ENCODE measurements around the gene RAPGEF1. TPM values are rescaled to one million over a fixed set of nuclear protein-coding genes. Genes with fewer than 3 reads are reported as not detected.

Gene RAPGEF1
- total RNA-seq, 1 experiment from 2014 or later: 40.8 TPM

- in situ Hi-C loops (cut with HindIII; ENCODE audit: low sequenced_read_pairs): no loop called here
- DNase-seq (ENCODE audit: low spot score): no peak
These were observed 154.5 kb downstream of the RAPGEF1 start for GRCh38 chr9:131585375-131585774.

DNA sequence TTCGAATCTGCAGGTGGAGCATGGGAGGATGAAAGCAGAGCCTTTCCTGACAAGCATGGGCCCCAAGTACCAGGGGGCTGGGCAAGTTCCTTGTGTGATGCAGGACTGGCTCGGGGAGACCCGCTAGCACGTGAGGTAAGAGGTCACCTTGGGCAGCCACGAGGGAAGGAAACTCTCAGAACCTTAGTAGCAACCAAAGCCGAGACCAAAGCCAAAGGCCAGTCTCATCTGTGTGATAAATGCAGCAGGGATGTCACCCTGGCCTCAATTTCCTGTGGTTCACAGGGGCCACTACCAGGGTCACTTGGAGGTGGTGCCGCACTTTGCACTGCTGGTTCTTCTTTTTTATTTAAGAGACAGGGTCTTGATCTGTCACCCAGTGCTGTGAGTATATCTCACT, 155.0 kb downstream of the RAPGEF1 start:
- in situ Hi-C loops (cut with HindIII; ENCODE audit: low sequenced_read_pairs): no loop called here
- no peak for DNase-seq (ENCODE audit: low spot score)

DNA sequence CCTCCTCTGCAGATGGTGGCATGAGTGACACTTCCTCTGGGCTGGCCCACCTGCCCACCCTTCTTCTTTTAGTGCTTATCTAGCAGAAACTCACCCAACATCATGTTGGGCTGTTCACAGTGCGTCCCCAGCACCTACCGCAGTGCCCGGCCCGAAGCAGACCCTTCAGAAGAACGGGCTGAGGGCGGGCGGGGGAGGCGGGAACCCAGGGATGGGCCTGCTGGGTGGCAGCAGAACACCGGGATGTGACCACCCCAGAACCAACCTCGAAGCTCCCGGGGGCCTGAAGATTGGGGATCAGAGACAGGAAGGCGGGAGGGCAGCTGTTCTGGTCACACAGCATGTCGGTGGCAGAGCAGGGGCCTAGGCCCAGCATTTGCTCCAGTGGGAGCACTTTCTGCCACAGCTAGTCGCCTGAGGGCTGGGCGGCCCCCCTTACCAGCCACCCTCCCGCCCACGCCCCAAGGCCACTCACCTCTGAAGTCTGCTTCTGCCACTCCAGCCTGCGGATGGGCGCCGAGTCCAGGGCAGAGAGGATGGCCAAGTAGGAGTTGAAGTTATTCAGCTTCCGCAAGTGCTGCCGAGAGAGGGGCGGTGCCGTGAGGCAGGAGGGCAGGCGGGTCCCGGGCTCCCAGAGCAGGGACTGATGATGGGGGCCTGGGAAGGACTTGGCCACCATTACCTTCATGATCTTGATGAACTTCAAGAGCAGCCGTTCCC, 155.9 kb downstream of the RAPGEF1 start:
- in situ Hi-C loops (cut with HindIII; ENCODE audit: low sequenced_read_pairs): no loop called here
- DNase-seq (ENCODE audit: low spot score): no peak

DNA sequence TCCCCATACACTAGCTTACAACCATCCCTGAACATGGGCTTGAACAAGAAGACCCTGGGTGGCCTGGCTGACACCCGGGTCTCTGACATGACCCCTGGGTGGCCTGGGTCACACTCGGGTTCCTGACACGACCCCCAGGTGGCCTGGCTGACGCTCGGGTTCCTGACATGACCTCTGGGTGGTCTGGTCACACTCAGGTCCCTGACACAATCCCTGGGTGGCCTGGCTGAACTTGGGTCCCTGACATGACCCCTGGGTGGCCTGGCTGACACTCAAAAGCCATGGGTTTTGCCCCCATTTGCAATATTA, 156.6 kb downstream of the RAPGEF1 start:
- in situ Hi-C loops (cut with HindIII; ENCODE audit: low sequenced_read_pairs): no loop called here
- DNase-seq (ENCODE audit: low spot score): no peak

DNA sequence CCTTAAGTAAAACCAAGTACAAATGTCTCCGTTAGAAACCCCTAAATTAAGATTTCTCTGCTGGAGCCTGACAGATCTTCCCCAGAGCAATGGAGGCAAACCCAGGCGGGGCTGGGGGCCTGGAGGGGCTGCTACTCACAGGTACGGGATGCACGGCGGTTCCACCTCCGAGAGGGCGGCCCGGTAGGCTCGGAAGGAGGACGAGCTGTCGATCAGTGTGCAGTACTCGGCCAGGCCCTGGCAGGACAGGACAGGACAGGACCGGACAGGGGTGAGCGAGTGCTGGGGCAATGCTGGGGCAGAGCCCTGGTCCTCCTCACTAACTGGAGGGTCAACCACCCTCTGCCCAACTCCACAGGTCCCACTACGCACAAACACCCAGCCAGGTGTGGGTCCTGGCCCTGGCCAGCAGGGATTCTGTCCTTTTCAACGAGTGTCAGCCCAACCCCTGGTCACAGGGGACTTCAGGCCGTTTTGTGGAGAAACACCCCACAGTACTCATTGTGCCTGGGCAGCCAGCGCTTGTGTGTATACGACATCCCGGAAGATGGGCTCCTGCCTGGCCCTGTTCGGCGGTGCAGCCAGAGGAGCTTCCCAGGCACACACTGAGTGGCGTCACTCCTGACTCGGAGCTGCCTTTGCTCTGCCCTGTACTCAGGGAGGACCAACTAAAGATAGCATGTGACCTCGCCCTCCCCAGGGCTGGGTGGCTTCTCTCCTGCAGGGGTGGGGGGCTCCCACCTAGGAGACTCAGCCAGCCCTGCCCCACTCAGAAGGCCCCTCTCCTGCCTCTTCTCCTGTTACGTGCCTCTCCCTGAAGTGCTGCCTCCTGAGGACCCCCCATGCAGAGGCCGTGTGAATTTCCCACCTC, 157.2 kb downstream of the RAPGEF1 start:
- DNase-seq (ENCODE audit: low spot score): no peak
- in situ Hi-C loops (cut with HindIII; ENCODE audit: low sequenced_read_pairs): no loop called here

DNA sequence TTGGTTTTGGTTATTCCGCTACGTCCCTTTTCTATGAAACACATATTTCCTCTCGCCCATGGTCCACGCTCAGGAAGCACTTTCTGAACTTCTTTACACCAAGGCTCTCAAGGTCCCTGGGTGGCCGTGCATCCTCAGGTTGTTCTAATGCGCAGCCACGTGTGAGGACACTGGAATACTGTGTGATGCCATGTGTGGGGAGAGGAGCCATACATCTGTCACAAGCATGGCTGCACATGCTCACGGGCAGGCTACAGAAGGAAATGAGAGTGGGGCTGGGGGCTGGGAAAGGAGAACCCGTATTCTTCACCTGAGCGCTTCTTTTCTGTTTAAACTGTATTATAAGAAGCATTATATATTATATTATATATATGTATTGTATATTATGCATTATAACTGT, 157.8 kb downstream of the RAPGEF1 start:
- no peak for DNase-seq (ENCODE audit: low spot score)
- in situ Hi-C loops (cut with HindIII; ENCODE audit: low sequenced_read_pairs): no loop called here

DNA sequence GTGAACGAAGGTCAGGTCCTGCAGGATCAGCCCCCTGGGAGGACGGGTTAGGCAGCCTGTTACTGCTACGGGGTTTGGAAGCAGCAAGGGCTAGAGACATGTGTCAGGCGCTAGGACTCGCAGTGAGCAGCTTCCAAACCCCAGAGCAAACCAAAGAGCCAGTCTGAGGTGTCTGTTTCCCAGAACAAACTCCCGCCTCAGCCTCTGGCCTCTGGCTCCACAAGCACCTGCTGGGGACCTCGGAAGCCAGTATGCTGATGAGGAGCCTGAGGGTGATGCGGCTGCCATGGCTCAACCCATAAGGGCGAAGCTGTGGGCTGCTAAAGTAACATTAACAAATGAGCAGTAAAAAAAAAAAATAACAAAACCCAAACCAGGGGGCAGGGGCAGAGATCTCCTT, 159.5 kb downstream of the RAPGEF1 start:
- in situ Hi-C loops (cut with HindIII; ENCODE audit: low sequenced_read_pairs): no loop called here

DNA sequence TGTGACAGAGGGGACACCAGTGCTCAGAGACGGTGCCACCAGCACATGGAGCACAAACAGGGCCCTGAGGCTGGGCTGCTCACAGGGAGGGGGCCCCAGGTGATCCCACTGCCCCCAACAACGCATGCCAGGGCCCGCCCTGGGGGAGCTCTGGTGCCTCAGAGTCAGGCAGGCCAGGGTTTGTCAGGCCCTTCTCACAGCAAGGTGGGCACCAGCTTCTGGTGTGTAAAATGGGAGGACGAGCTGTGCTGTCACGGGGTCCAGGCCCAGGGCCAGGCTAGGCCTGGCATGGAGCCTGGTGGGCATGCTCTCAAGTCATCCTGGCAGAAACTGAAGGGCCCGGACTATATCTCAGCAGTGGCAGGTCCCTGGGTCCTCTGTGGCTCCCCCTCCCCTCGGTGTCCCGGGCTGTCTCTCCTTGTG, 160.1 kb downstream of the RAPGEF1 start:
- in situ Hi-C loops (cut with HindIII; ENCODE audit: low sequenced_read_pairs): no loop called here
- DNase-seq (ENCODE audit: low spot score): peak; percentile 69

More for the DNA sequence above, 159.5 kb downstream of the RAPGEF1 start:
- no peak for DNase-seq (ENCODE audit: low spot score)

DNA sequence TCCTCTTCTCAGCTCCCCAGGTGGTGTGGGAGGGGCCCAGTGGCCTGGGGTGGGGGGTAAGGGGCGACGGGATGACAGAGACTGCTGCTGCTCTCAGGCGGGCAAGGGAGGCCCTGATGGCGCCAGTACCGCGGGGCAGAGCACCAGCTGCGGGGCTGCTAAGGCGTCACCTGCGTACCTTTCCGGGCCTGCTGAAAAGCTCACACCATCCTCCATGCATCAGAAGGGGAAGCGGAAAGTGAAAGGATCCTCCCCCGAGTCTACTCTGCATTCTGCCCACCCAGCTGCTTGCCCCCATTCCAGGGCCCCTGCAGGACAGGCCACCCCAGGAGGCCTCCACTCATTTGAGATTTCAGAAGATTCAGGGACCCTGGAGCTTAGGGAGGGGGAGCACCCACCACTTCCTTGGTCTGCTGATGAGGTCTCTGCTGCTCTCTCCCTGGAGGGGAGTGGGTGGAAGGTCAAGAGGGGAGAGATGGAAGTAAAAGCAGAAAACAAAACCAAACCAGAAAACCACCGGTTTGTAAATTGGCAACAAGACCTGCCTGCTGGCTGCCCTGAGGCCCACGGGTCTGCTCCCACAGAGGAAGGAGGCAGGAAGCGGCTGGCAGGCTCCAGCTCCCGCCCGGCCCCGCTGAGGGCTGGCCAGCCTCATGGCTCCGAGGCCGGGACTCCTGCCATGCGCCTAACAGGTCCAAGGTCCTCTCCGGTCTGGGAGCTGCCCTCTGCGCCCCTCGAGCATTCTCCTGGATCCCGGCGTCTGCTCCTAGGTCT, 161.0 kb downstream of the RAPGEF1 start:
- in situ Hi-C loops (cut with HindIII; ENCODE audit: low sequenced_read_pairs): no loop called here
- DNase-seq (ENCODE audit: low spot score): peak; percentile 74

DNA sequence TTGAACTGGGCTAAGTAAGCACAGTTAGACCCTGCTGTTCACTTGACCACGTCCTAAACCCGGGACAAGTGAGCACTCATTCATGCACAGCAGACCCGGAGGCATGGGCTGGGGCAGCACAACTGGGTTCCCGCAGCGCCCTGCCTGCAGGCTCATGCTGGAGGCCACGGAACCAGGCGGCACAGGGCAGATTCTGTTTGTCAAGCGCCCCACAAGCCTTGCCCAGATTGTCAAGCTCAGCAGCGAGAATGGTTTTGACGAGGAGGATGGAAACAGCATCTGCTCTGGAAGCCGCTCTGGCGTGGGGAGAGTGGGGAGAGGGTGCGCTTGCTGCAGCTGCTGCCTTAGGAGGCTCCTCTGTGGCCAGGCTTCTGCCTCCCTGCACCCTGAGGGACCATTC, 161.9 kb downstream of the RAPGEF1 start:
- no peak for DNase-seq (ENCODE audit: low spot score)
- in situ Hi-C loops (cut with HindIII; ENCODE audit: low sequenced_read_pairs): no loop called here

DNA sequence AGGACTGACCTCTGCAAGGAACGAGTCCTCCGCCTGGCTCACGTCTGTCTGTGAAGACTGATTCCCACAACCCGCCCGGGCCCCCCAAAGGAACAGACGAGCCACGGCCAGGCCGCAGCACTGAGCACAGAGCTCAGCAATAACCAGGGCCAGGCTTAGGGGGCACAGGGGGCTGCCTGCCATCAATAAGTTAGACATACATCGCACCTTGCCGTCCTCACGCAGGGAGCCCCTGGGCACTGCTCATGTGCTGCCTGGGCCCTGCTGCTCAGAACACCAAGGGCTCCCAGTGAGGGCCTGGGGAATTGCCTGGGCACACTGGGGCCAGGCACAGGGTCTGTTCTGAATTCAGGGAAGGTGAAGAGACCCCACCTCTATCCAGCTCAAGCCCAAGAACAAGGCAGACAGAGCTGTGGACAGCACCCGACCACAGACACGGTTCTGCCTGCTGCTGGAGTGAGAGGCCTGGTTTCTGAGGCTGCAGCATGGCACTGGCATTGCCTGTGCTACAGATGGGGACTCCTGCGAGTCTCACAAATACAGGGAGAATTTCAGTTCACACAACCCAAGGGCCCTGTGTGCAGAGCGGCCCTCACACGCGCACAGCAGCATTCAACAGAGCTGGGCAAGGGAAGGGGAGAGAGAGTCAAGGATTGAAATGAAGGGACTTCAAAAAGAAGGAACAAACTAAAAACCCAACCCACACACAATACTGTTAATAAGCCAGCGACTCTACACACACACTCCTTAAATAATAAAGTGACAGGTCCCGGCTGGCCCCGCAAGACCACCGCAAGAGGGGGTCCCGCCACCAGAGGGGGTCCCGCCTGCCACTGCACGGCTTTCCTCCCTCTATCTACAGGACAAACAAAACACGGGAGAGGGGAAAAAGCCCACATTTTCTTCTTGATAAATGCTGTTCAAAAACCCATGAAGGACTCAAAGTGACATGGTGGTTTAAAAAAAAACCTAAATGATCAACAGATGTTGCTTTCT, 162.6 kb downstream of the RAPGEF1 start:
- in situ Hi-C loops (cut with HindIII; ENCODE audit: low sequenced_read_pairs): no loop called here
- DNase-seq (ENCODE audit: low spot score): no peak

DNA sequence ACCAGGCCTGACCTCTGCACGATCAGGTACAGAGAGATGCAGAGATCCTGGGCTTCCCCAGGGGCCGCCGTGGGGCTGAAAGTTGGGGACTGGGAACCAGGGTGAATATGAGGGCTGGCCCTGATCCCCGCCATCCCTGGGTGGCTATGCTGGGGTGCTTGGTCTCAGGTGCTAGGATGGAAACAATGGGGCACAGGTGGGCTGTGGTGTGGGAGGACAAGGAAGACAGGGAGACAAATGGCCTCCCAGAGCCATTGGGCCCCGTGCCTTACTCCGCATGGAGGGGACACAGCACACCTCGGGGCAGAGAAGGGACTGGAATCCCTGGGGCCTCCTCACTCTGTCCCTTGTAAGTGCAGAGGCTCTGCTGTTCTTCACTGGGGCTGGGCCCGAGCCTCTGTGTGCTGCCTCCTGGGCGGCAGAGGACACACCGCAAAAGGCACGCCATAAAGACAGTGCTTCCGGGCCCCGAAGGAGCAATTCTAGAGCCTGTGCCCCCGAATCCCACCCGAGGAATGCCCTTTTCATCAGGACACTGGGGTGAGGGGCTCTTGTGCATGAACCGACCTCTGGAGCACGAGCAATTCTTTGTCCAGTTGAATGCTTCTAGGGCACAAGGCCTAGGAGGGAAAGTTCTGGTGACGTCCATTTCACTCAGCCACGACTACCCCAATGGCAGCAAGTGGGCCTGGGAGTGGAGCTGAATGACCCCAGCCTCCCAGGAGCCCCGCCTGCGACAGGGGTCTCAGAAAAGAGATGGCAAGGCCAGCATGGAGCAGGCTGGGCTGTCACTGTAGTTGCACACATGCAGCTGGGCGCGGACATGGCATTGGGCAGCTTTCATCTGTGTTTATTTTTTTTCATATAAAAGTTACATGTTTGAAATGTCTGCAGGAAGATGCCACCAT, 163.7 kb downstream of the RAPGEF1 start:
- in situ Hi-C loops (cut with HindIII; ENCODE audit: low sequenced_read_pairs): no loop called here
- no peak for DNase-seq (ENCODE audit: low spot score)

- in situ Hi-C loops (cut with HindIII; ENCODE audit: low sequenced_read_pairs): no loop called here
These were observed 164.9 kb downstream of the RAPGEF1 start for GRCh38 chr9:131574730-131575640.

GRCh38 chr9:131567910-131568309, 172.0 kb downstream of the RAPGEF1 start:
- DNase-seq (ENCODE audit: low spot score): no peak
- in situ Hi-C loops (cut with HindIII; ENCODE audit: low sequenced_read_pairs): no loop called here

More at GRCh38 chr9:131574730-131575640, 164.9 kb downstream of the RAPGEF1 start:
- DNase-seq (ENCODE audit: low spot score): no peak

DNA sequence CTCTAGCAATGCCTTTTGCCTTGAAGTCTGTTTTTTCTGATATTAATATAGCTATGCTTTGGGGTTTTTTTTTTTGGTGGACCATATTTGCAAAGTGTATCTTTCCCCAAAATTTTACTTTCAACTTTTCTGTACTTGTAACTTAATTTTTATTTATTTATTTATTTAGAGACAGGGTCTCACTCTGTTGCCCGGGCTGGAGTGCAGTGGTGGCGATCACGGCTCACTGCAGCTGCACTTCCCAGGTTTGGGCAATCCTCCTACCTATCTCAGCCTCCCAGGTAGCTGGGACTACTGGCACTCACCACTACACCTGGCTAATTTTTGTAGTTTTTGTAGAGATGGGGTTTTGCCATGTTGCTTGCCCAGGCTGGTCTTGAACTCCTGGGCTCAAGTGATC, 173.7 kb downstream of the RAPGEF1 start:
- in situ Hi-C loops (cut with HindIII; ENCODE audit: low sequenced_read_pairs): no loop called here

GRCh38 chr9:131565369-131565768, 174.5 kb downstream of the RAPGEF1 start:
- DNase-seq (ENCODE audit: low spot score): no peak
- in situ Hi-C loops (cut with HindIII; ENCODE audit: low sequenced_read_pairs): no loop called here

More for the DNA sequence above, 173.7 kb downstream of the RAPGEF1 start:
- DNase-seq (ENCODE audit: low spot score): no peak

All from G401 (cell line).